Ishikawa (cell line): Measurements from ENCODE around the gene NDUFAF2.

Experiments used
- CEBPB ChIP-seq: IDR thresholded peaks from 2 replicates; pipeline ENCODE4 v1.6.1; 2012
- CREB1 ChIP-seq: IDR thresholded peaks from 2 replicates; pipeline ENCODE4 v1.6.1; 2012; ENCODE audit warnings: low read depth
- EGR1 ChIP-seq: IDR thresholded peaks from 2 replicates; pipeline ENCODE4 v1.6.1; 2012
- EP300 ChIP-seq: IDR thresholded peaks from 2 replicates; pipeline ENCODE4 v1.6.1; 2012; ENCODE audit warnings: borderline replicate concordance
- FOXM1 ChIP-seq: IDR thresholded peaks from 2 replicates; pipeline ENCODE4 v1.6.1; 2012; ENCODE audit warnings: low read depth, borderline replicate concordance
- NFIC ChIP-seq: IDR thresholded peaks from 2 replicates; pipeline ENCODE4 v1.6.1; 2012
- RAD21 ChIP-seq: IDR thresholded peaks from 2 replicates; pipeline ENCODE4 v1.6.1; 2012; ENCODE audit warnings: low read depth
- REST ChIP-seq: IDR thresholded peaks from 2 replicates; pipeline ENCODE4 v1.6.1; 2012; ENCODE audit warnings: low read depth, mild to moderate bottlenecking
- TAF1 ChIP-seq: IDR thresholded peaks from 2 replicates; pipeline ENCODE4 v1.6.1; 2012; ENCODE audit warnings: low read depth, mild to moderate bottlenecking
- TCF12 ChIP-seq: IDR thresholded peaks from 2 replicates; pipeline ENCODE4 v1.6.1; 2012; ENCODE audit warnings: low read depth
- TEAD4 ChIP-seq: IDR thresholded peaks from 2 replicates; pipeline ENCODE4 v1.6.1; 2012
- YY1 ChIP-seq: IDR thresholded peaks from 2 replicates; pipeline ENCODE4 v1.6.1; 2012; ENCODE audit warnings: low read depth
- ZBTB7A ChIP-seq: IDR thresholded peaks from 2 replicates; pipeline ENCODE4 v1.6.1; 2012; ENCODE audit warnings: low read depth
- TF ChIP-seq, protein P1 (sequence below): IDR thresholded peaks from 2 replicates; pipeline ENCODE4 v1.6.1; 2012
- TF ChIP-seq, protein P2 (sequence below): IDR thresholded peaks from 2 replicates; pipeline ENCODE4 v1.6.1; 2012

Gene NDUFAF2

DNA sequence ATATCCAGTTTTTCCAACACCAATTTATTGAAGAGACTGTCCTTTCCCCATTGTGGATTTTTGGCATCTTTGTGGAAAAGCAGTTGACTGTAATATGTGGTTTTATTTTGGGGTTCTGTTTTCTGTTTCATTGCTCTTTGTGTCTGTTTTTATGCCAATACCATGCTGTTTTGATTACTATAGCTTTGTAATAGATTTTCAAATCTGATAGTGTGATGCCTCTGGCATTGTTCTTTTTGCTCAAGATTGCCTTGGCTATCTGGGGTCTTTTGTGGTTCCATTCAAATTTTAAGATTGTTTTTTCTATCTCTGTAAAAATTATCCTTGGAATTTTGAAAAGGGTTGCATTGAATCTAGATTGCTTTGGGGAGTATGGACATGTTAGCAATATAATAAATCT, 99.5 kb downstream of the NDUFAF2 start:
- no peak for TF ChIP-seq EP300
- TF ChIP-seq TCF12: no peak
- no peak for TF ChIP-seq CEBPB
- no peak for TF ChIP-seq TAF1
- TF ChIP-seq EGR1: no peak

GRCh38 chr5:61047346-61047745, 102.3 kb downstream of the NDUFAF2 start:
- TF ChIP-seq CEBPB: no peak
- no peak for TF ChIP-seq ZBTB7A
- TF ChIP-seq RAD21: no peak
- no peak for TF ChIP-seq TCF12
- no peak for TF ChIP-seq TEAD4
- TF ChIP-seq REST: no peak
- no peak for TF ChIP-seq EP300
- TF ChIP-seq CREB1: no peak
- TF ChIP-seq, protein P1, sequence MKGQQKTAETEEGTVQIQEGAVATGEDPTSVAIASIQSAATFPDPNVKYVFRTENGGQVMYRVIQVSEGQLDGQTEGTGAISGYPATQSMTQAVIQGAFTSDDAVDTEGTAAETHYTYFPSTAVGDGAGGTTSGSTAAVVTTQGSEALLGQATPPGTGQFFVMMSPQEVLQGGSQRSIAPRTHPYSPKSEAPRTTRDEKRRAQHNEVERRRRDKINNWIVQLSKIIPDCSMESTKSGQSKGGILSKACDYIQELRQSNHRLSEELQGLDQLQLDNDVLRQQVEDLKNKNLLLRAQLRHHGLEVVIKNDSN: no peak
- TF ChIP-seq, protein P2, sequence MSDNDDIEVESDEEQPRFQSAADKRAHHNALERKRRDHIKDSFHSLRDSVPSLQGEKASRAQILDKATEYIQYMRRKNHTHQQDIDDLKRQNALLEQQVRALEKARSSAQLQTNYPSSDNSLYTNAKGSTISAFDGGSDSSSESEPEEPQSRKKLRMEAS: no peak
- TF ChIP-seq NFIC: no peak
- TF ChIP-seq YY1: no peak
- no peak for TF ChIP-seq EGR1
- TF ChIP-seq FOXM1: no peak
- no peak for TF ChIP-seq TAF1

DNA sequence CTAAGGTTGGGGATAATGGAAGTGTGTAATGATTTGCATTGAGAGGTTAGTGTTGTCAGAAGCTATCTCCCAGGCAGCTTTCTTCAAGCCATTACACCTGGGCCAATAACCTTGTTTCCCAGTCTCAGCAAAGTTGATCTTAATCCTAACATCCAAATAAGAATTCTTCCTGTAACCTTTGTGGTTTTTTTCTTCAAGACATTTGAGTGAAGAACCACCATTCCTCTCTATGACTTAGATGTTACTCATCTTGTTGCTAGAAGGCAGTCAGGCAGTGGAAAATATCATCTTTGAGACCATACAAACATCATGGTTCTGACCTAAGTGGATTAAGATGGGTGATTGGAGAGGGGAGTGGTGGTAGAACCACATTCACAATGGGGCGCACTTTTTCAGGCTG, 103.5 kb downstream of the NDUFAF2 start:
- TF ChIP-seq CREB1 (no peak), CEBPB (no peak), TEAD4 (no peak), ZBTB7A (no peak), YY1 (no peak), NFIC (no peak), FOXM1 (no peak)
- TF ChIP-seq, protein P2: no peak

DNA sequence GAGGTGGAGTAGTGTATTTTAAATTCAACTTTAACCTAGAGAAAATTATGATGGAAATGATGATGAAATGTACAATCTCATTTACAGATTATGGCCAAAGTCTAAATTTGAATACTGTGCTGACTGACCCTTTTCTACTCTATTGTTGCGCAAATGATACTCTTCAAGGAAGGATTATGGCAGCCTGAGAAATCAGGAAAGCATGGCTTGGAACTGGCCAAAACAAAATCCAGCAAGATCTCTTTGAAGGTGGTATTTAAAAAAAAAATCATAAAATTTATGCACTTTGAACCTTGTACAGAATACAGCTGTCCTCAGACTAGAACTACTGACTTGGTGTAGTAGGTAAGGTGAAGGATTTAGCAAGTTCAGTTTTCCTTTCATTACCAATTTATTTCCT, 105.3 kb downstream of the NDUFAF2 start:
- TF ChIP-seq YY1 (no peak), FOXM1 (no peak), CEBPB (no peak), NFIC (no peak), TAF1 (no peak)
- TF ChIP-seq, protein P2: no peak

DNA sequence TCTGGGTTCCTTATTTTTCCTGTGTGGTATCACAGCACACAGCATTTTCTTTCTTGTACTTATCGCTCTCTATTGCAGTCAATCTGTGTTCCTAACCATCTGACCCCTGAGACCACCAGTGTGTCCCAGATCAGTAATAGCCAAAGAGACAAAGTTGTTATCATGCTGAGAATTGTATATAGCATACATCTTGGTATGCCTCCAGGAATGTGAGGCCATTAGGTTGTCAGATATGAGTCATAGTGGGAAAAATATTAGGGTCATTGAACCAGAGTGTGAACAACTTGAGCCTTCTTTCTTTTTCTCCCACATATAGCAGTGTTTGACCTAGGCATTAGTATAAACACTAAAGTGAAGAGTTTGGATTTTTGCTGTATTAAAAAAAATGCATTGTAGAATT, 106.3 kb downstream of the NDUFAF2 start:
- TF ChIP-seq TAF1 (no peak), NFIC (0 out of 2 replicates have a peak, but pooled peaks have one; percentile 31), TCF12 (no peak), REST (no peak), YY1 (0 out of 2 replicates have a peak, but pooled peaks have one; percentile 31), RAD21 (no peak), EP300 (peak; percentile 36; the same call in 1 of the 2 replicates), ZBTB7A (no peak), CREB1 (no peak), CEBPB (no peak), TEAD4 (peak; percentile 89)
- TF ChIP-seq, protein P1: no peak
- TF ChIP-seq, protein P2: no peak

DNA sequence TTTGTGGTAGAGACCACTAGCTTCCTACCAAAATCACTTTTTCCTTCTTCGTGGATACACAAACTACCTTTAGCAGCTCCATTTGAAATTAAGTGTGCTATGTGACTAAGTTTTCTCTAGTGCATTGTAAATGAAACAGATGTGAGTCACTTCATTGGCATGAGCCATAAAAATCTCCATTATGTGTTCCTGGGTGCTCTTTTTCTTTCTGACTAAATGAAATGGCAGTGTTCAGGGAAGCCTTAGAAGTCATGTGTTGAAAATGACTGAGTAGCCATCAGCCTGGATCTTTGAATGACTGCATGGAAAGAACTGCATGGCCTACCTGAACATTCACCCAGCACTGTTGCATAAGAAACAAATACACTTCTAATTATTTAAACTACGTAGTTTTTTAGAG, 107.9 kb downstream of the NDUFAF2 start:
- TF ChIP-seq FOXM1 (no peak), YY1 (peak; percentile 68; the same call in 1 of the 2 replicates), TEAD4 (peak; percentile 45; the same call in 1 of the 2 replicates)
